GM19328 (cell line): Measurements from ENCODE around the gene CPLX4.

ENCODE experiments used
- ATAC-seq: cut with Tn5 transposase; IDR thresholded peaks from one replicate; pipeline ENCODE4 v1.9.1; 2021; ENCODE audit warnings: mild to moderate bottlenecking, moderate library complexity; ENCODE audit not compliant: unreplicated experiment

The CPLX4 gene

GRCh38 chr18:59318460-59319050 is at the start of gene CPLX4:
Gene CPLX4, minus strand, starts transcription at chr18:59318649. Its CDS starts 187 bp downstream, at chr18:59318462.
- ATAC-seq: no peak

GRCh38 chr18:59360381-59360780 is 41.9 kb upstream of the CPLX4 start:
- ATAC-seq: no peak

GRCh38 chr18:59359576-59359952 is 41.1 kb upstream of the CPLX4 start:
- ATAC-seq: peak; percentile 13

GRCh38 chr18:59358712-59359575 is 40.5 kb upstream of the CPLX4 start, which contains the start of gene LMAN1:
Gene LMAN1, minus strand, starts transcription at chr18:59359265. Its CDS starts 21 bp downstream, at chr18:59359244.
- peak; percentile 95 for ATAC-seq

GRCh38 chr18:59358414-59358711 is 39.9 kb upstream of the CPLX4 start:
- no peak for ATAC-seq

GRCh38 chr18:59357928-59358327 is 39.5 kb upstream of the CPLX4 start:
- ATAC-seq: no peak

GRCh38 chr18:59354731-59355130 is 36.3 kb upstream of the CPLX4 start:
- no peak for ATAC-seq

GRCh38 chr18:59353079-59353680 is 34.7 kb upstream of the CPLX4 start:
- no peak for ATAC-seq

GRCh38 chr18:59352250-59352855 is 33.9 kb upstream of the CPLX4 start:
- no peak for ATAC-seq

GRCh38 chr18:59345556-59345955 is 27.1 kb upstream of the CPLX4 start:
- ATAC-seq: no peak

- ATAC-seq: no peak
Measured at GRCh38 chr18:59344996-59345395, 26.5 kb upstream of the CPLX4 start.

- no peak for ATAC-seq
Measured at GRCh38 chr18:59343926-59344325, 25.5 kb upstream of the CPLX4 start.

GRCh38 chr18:59340817-59341216 is 22.4 kb upstream of the CPLX4 start:
- ATAC-seq: no peak

GRCh38 chr18:59340312-59340711 is 21.9 kb upstream of the CPLX4 start:
- ATAC-seq: no peak

- ATAC-seq: no peak
Measured at GRCh38 chr18:59332986-59333385, 14.5 kb upstream of the CPLX4 start.

GRCh38 chr18:59328683-59329082 is 10.2 kb upstream of the CPLX4 start:
- ATAC-seq: no peak

GRCh38 chr18:59325965-59326364 is 7.5 kb upstream of the CPLX4 start:
- ATAC-seq: no peak

- no peak for ATAC-seq
Measured at GRCh38 chr18:59324623-59324971, 6.1 kb upstream of the CPLX4 start.

- no peak for ATAC-seq
Measured at GRCh38 chr18:59323931-59324622, 5.6 kb upstream of the CPLX4 start.

- no peak for ATAC-seq
Measured at GRCh38 chr18:59311631-59312030, 6.8 kb downstream of the CPLX4 start.

GRCh38 chr18:59308938-59309260 is 9.6 kb downstream of the CPLX4 start:
- no peak for ATAC-seq
